Medulla oblongata (tissue), 1 donor: ENCODE results near the gene SLC35A1.

Source experiments
- DNase-seq: peaks from one replicate; pipeline ENCODE4 v3.0.0-alpha.2; 2015; ENCODE audit errors: extremely low spot score

The SLC35A1 gene

DNA sequence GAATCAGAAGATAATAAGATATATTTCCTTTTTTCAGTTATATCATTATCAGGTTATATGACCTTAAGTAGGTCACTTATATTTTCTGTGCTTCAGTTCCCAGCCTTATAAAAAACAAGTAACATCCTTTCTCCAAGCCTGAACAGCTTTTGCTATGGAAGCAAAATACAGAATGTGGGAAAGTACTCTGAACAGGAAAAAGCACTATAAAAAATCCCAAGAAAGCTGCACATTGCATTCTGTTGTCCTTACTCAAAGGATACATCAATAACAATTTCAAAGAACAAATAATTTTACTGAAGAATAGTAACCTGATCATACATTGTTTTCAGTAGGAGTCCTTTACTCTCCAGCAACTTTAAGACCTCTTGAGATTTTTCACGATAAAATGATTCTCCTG, 56.4 kb downstream of the SLC35A1 start:
- no peak for DNase-seq

- no peak for DNase-seq
Observed at GRCh38 chr6:87534377-87535047, 61.7 kb downstream of the SLC35A1 start.

DNA sequence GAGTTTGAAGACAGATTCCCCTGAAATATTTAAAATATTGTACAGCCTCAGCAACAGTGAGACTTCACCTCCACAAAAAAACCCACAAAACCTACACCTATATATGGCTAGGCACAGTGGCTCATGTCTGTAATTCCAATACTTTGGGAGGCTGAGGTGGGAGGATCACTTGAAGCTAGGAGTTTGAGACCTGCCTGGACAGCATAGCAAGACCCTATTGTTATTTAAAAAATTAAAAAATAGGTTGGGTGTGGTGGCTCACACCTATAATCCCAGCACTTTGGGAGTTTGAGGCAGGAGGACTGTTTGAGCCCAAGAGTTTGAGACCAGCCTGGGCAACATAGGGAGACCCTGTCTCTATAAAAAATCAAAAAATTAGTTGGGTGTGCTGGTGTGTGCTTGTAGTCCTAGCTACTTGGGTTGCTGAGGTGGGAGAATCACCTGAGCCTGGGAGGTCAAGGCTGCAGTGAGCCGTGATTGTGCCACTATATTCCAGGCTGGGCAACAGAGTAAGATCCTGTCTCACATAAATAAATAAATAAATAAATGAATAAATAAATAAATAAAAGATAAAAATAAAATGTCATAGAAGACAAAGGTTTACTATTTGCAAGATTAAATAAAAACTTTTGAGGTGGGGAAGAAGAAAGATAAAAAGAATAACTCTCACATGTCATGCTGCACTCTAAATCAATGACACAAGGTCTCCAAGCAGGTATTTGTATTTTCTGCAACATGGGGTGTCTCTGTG, 65.9 kb downstream of the SLC35A1 start:
- no peak for DNase-seq

DNA sequence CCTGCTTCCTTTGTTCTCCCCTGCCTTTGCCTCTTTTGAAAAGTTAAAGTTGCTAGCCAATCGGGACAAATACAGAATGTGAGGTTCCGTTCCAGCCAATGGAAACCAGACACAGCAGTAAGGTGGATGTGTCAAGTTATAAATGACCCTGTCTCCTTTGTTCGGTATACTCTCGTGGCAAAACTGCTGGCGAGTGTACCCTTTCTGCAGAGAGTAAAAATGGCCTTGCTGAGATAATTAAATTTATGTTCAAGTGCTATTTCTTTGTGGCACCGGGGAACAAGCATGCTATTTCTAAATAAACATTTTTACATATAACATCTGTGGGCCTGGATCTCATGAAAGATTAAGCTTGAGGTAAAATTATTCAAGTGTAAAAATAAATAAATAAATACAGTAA, 66.8 kb downstream of the SLC35A1 start:
- no peak for DNase-seq

DNA sequence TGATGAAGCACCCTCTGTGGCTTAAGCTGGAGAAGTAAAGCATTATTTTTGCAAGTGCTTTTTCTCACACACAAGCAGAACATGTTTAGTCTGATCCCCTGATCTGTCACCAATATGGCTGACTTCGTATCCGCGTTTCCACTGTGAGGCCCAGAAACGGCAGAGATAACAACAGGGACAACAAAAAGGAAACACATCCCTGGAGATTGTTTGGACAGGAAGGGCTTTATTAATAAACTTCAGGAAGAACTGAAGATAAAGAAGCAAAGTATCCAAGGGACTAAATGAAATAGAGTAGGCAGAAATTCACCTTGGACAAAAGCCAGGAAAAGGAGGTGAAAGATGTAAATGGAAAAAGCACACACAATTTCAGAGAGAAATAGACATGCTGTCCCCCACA, 67.8 kb downstream of the SLC35A1 start:
- DNase-seq = no peak

GRCh38 chr6:87541041-87541440, 68.3 kb downstream of the SLC35A1 start:
- no peak for DNase-seq

- no peak for DNase-seq
Observed at GRCh38 chr6:87541744-87542143, 69.0 kb downstream of the SLC35A1 start.

- DNase-seq = no peak
Observed at GRCh38 chr6:87543696-87544473, 71.1 kb downstream of the SLC35A1 start.

GRCh38 chr6:87544474-87544735, 71.6 kb downstream of the SLC35A1 start:
- DNase-seq = no peak

- DNase-seq = no peak
Observed at GRCh38 chr6:87551799-87552198, 79.0 kb downstream of the SLC35A1 start.

GRCh38 chr6:87553159-87553765, 80.5 kb downstream of the SLC35A1 start:
- no peak for DNase-seq

GRCh38 chr6:87555506-87555905, 82.7 kb downstream of the SLC35A1 start:
- no peak for DNase-seq

- DNase-seq = no peak
Observed at GRCh38 chr6:87558446-87558845, 85.7 kb downstream of the SLC35A1 start.

DNA sequence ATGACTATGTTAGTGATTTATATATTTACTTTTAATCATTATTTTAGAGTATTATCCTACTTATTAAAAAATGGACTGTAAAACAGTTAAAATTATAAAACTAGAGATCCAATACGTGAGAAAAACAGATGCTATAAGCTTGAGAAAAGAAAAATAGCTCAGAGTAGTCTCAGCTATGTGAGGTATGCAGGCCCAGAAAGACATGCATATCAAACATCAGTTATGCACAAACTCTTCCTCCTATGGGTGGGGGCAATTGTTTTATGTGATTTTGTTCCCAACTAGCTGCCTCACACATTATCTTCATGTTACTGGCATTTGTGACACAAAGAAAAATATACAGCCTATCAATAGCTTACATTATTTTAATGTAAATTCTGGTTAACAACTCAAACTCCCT, 88.2 kb downstream of the SLC35A1 start:
- no peak for DNase-seq
